Gastrocnemius medialis (tissue), 4 donors: ENCODE results near the gene ATP10B. TPM values are rescaled to one million over a fixed set of nuclear protein-coding genes. Genes with fewer than 3 reads are reported as not detected.

Experiments
- ATAC-seq, 2 donors: fragments of 150-250 bp; one replicate each; pipeline ENCODE4 v1.9.1; 2016
- DNase-seq, 2 donors: peaks; one replicate each; pipeline ENCODE4 v3.0.0-alpha.2; 2019
- H3K27ac ChIP-seq, 4 donors: fragments of 200-600 bp; sonication (generic); 1 replicate in 1 of 4; 2 replicates in 3 of 4; pipeline ENCODE4 v1.5.1; 2016 to 2018; ENCODE audit warnings: mild to moderate bottlenecking in 2 of 4, moderate library complexity in 1 of 4
- H3K27me3 ChIP-seq, 3 donors: fragments of 200-600 bp; sonication (generic) in 2 of 3; 1 replicate in 1 of 3; 2 replicates in 2 of 3; pipeline versions ENCODE4 v1.5.1 to v1.6.0; 2016 to 2019; ENCODE audit warnings: mild to moderate bottlenecking in 1 of 3, moderate library complexity in 1 of 3
- H3K36me3 ChIP-seq, 2 donors: fragments of 200-600 bp; sonication (generic) in 1 of 2; one replicate each; pipeline ENCODE4 v1.5.1; 2017 to 2018
- H3K4me1 ChIP-seq, 2 donors: fragments of 200-600 bp; sonication (generic) in 1 of 2; one replicate each; pipeline ENCODE4 v1.5.1; 2016 to 2017; ENCODE audit warnings: mild to moderate bottlenecking in 2 of 2
- H3K4me3 ChIP-seq, 4 donors: fragments of 200-600 bp; sonication (generic) in 3 of 4; 1 replicate in 1 of 4; 2 replicates in 3 of 4; pipeline ENCODE4 v1.5.1; 2016 to 2019; ENCODE audit warnings: mild to moderate bottlenecking in 2 of 4
- H3K9me3 ChIP-seq, 3 donors: fragments of 200-600 bp; sonication (generic) in 2 of 3; 1 replicate in 1 of 3; 2 replicates in 2 of 3; pipeline ENCODE4 v1.5.1; 2016 to 2019
- POLR2A ChIP-seq, 2 donors: fragments of 450-650 bp; IDR thresholded peaks; one replicate each; pipeline ENCODE4 v1.6.1; 2017; ENCODE audit warnings: antibody characterized with exemption in 2 of 2, mild to moderate bottlenecking in 2 of 2, moderate library complexity in 2 of 2
- in situ Hi-C, 4 donors: fragments of 200-750 bp; cut with MboI; loops; one replicate each; pipeline versions ENCODE4 v1.15.0 to v1.8.0; 2017; ENCODE audit warnings: low sequenced_read_pairs in 4 of 4
- intact Hi-C: fragments of 100-400 bp; cut with DNase I; formaldehyde crosslinking; loops from one replicate; pipeline ENCODE4 v1.15.1; 2023; ENCODE audit warnings: low total_unique reads
- total RNA-seq, 4 donors: library from RNA; depleted of rRNA; stranded (reverse); fragments of >200 nt; gene quantifications; one replicate each; pipeline versions ENCODE4 v1.1.0 to v1.2.3, GENCODE V29; 2016
- TF ChIP-seq, protein P1 (sequence below), 5 experiments: fragments of 450-650 bp in 3 of 5; fragments of 200-600 bp in 2 of 5; sonication (generic) in 2 of 5; IDR thresholded peaks in 4 of 5; conservative IDR thresholded peaks in 1 of 5; 1 replicate in 4 of 5; 2 replicates in 1 of 5; pipeline ENCODE4 v1.5.1; 2016 to 2019; ENCODE audit warnings: antibody characterized with exemption in 5 of 5, mild to moderate bottlenecking in 3 of 5, moderate library complexity in 3 of 5

ATP10B gene
- total RNA-seq, 4 donors from 2014 or later: 0.63 TPM; not detected in 3

DNA sequence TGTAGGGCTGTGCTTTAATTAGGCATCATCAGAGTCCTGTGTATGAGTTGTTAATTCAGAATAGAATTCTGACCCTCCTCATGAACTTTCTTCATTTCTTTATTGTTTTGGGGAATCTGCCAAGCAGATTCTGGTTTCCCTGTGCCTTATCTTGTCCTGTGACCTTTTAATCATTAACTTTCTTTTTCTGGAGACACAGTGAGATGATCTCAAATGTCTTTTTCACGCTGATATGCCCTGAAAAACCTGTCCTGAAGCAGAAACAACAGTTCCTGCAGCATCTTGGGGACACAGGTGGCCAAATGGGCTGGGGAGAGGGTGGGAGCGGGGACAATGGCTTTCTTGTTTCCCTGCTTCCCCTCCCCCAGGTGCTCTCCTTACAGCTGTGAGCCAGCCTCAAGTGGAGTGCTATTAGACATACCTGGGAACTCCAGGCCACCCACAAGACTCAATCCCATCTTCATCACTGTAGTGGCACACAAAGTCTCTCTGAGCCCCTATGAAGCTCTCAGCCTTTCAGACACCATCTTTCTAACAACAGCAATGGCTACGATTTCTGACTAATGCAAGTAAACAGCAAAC, 213.8 kb downstream of the ATP10B start:
- no peaks in the 10 kb centered on the region for H3K9me3 ChIP-seq
- ATAC-seq: no peak
- H3K36me3 ChIP-seq: no peaks in the 10 kb centered on the region

DNA sequence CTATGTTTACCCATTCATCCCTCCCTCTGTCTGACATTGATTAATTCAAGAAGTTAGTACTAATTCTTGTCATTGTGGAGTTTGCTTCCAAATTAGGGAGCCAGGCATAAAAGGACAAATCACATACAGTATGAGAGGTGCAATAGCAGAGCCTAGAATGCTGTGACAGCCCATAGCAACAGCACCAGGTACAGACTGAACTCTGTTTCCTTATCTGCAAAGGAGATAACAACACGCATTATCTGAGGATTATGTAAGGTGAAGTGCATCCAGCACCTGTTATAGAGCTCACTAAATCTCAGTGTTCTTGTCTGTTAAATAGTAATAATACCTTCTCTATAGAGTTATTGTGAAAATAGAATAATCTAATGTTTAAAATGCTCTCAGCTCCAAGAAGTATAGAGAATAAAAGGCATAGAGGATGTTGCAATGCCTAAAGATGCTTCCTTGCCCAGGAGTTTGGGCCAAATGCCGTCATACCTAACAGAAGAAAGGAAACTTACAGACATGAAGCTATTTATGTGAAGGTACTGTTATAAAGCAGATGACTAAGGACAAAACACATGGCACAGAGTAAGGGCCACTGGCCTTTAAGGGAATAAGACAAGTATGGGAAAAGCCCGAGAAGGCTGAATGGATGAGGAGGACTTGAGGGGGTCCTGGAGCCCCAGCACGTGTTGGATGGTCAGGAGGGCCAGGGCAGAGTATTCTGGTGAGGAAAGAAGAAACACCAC, 214.5 kb downstream of the ATP10B start:
- H3K27ac ChIP-seq: no peak overlapping the region
- in situ Hi-C loops (no loop called here), intact Hi-C loops (no loop called here)
- no peaks in the 10 kb centered on the region for H3K9me3 ChIP-seq
- no peak for ATAC-seq
- TF ChIP-seq, protein P1, sequence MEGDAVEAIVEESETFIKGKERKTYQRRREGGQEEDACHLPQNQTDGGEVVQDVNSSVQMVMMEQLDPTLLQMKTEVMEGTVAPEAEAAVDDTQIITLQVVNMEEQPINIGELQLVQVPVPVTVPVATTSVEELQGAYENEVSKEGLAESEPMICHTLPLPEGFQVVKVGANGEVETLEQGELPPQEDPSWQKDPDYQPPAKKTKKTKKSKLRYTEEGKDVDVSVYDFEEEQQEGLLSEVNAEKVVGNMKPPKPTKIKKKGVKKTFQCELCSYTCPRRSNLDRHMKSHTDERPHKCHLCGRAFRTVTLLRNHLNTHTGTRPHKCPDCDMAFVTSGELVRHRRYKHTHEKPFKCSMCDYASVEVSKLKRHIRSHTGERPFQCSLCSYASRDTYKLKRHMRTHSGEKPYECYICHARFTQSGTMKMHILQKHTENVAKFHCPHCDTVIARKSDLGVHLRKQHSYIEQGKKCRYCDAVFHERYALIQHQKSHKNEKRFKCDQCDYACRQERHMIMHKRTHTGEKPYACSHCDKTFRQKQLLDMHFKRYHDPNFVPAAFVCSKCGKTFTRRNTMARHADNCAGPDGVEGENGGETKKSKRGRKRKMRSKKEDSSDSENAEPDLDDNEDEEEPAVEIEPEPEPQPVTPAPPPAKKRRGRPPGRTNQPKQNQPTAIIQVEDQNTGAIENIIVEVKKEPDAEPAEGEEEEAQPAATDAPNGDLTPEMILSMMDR (IDR thresholded peaks at IDR 0.05 in 4 of 5, conservative IDR thresholded peaks at IDR 0.05 in 1 of 5): no peak
- no peak for TF ChIP-seq POLR2A (IDR thresholded peaks at IDR 0.05)
- H3K4me1 ChIP-seq: no peaks in the 10 kb centered on the region
- no peaks in the 10 kb centered on the region for H3K27me3 ChIP-seq
- no peak overlapping the region for H3K4me3 ChIP-seq
- no peak for DNase-seq
- no peaks in the 10 kb centered on the region for H3K36me3 ChIP-seq

More for the DNA sequence above, 213.8 kb downstream of the ATP10B start:
- H3K27ac ChIP-seq: no peak overlapping the region
- in situ Hi-C loops: no loop called here
- TF ChIP-seq, protein P1 (IDR thresholded peaks at IDR 0.05 in 4 of 5, conservative IDR thresholded peaks at IDR 0.05 in 1 of 5): no peak
- TF ChIP-seq POLR2A (IDR thresholded peaks at IDR 0.05): no peak
- no peaks in the 10 kb centered on the region for H3K27me3 ChIP-seq
- H3K4me3 ChIP-seq: no peak overlapping the region
- DNase-seq: no peak
- H3K4me1 ChIP-seq: no peaks in the 10 kb centered on the region
- intact Hi-C loops: no loop called here

DNA sequence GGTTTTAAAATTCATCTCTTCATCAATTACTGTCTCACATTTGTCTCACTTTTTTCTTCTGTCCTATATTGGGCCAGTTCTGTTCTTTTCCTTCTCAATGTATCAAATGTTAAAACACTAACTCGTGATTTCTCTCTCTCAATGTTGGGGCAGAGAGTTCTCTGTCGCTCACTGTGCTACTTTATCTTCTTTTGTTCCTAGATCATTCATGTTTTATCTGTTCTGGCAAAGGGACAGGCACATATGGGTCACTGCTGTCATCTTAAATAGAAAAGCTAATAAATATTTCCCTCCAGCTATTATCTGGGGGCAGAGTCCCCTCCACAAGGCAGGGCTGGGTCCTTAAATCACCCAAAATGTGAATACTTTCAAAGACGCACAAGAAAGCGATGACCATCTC, 216.3 kb downstream of the ATP10B start:
- no peak for DNase-seq
- H3K4me3 ChIP-seq: no peak overlapping the region
- H3K36me3 ChIP-seq: no peaks in the 10 kb centered on the region
- in situ Hi-C loops (no loop called here), intact Hi-C loops (no loop called here)
- no peaks in the 10 kb centered on the region for H3K9me3 ChIP-seq
- H3K4me1 ChIP-seq: no peaks in the 10 kb centered on the region
- no peak for TF ChIP-seq POLR2A (IDR thresholded peaks at IDR 0.05)
- TF ChIP-seq, protein P1 (IDR thresholded peaks at IDR 0.05 in 4 of 5, conservative IDR thresholded peaks at IDR 0.05 in 1 of 5): no peak
- no peak for ATAC-seq
- H3K27me3 ChIP-seq: no peaks in the 10 kb centered on the region
- H3K27ac ChIP-seq: no peak overlapping the region

DNA sequence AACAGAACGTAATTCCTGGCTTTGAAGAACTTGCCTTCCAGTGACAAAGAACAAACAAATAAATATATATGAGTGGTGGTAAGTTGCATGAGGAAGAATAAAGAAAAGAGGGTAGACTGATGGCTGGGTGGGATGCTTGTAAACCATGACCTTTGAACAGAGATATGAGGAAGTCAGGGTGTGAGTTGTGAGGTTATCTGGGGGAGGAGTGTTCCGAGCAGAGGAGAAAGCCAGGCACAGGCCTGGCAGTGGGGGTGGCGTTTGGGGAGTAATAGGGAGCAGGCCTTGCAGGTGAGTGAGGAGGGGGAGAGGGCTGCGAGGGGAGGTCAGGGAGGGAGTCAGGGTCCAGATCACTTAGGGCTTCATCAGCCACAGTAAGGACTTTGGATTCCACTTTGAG, 217.0 kb downstream of the ATP10B start:
- Histone ChIP-seq H3K9me3 (no peaks in the 10 kb centered on the region), H3K4me3 (no peak overlapping the region), H3K4me1 (no peaks in the 10 kb centered on the region), H3K36me3 (no peaks in the 10 kb centered on the region), H3K27ac (no peak overlapping the region), H3K27me3 (no peaks in the 10 kb centered on the region)
- in situ Hi-C loops: no loop called here
- TF ChIP-seq, protein P1 (IDR thresholded peaks at IDR 0.05 in 4 of 5, conservative IDR thresholded peaks at IDR 0.05 in 1 of 5): no peak
- TF ChIP-seq POLR2A (IDR thresholded peaks at IDR 0.05): no peak
- intact Hi-C loops: no loop called here
- ATAC-seq (no peak), DNase-seq (no peak)
